ACC112 (cell line): Measurements from ENCODE around the gene SMIM8.
"Not testable (repeated sequence)": the region's sequence is repeated elsewhere in the genome, so short reads cannot be mapped to it uniquely, and the experiment has no call there.

Source experiments
- H2AFZ ChIP-seq: fragments of 200-600 bp; sonication (generic); one replicate; pipeline ENCODE4 v1.6.0; 2017; ENCODE audit warnings: antibody characterized with exemption, low read length; ENCODE audit not compliant: unreplicated experiment
- H3K27ac ChIP-seq: fragments of 200-600 bp; sonication (generic); 2 replicates; pipeline ENCODE4 v1.5.1; 2014; ENCODE audit warnings: low read depth, mild to moderate bottlenecking, antibody characterized with exemption, low read length, moderate library complexity
- H3K27me3 ChIP-seq: fragments of 200-600 bp; sonication (generic); 2 replicates; pipeline ENCODE4 v1.6.1; 2014; ENCODE audit warnings: mild to moderate bottlenecking, antibody characterized with exemption, low read length, moderate library complexity, mixed read lengths; ENCODE audit not compliant: insufficient read depth
- H3K36me3 ChIP-seq: fragments of 200-600 bp; sonication (generic); 2 replicates; pipeline ENCODE4 v1.6.1; 2016; ENCODE audit warnings: mild to moderate bottlenecking, antibody characterized with exemption, low read length, moderate library complexity, mixed read lengths; ENCODE audit not compliant: insufficient read depth
- H3K4me1 ChIP-seq: fragments of 200-600 bp; sonication (generic); one replicate; pipeline ENCODE4 v1.6.1; 2016; ENCODE audit warnings: low read length, mixed read lengths; ENCODE audit not compliant: insufficient read depth, unreplicated experiment, control insufficient read depth
- H3K4me3 ChIP-seq: fragments of 200-600 bp; sonication (generic); 2 replicates; pipeline ENCODE4 v1.5.1; 2014; ENCODE audit warnings: mild to moderate bottlenecking, low read depth, low read length
- H3K79me2 ChIP-seq: fragments of 200-600 bp; sonication (generic); one replicate; pipeline ENCODE4 v1.6.0; 2016; ENCODE audit warnings: low read length; ENCODE audit not compliant: control insufficient read depth, unreplicated experiment, insufficient read depth

SMIM8 gene

DNA sequence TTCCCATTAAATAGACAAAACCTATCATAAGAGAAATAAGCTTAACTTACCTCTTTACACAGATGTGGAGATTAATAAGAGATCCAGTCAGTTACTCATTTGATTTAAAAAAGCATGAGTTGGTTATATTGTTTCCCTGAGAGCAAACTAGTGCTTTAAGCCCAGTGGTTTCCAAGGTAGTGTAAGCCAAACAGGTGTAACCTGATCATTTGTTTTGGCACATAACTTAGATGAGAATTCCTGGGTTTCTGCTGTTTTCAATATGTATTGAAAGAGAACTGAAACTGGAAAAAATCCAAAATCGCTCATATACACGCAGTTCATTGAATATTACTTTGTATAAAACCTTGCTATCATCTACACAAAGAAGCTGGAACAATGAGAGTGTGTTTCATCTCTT lies 30.5 kb upstream of the SMIM8 start:
- H3K79me2 ChIP-seq = no peaks in the 10 kb centered on the region
- H3K4me1 ChIP-seq = peaks cover 3% of the 10 kb centered on the region
- H2AFZ ChIP-seq = no peak overlapping the region
- no peak overlapping the region for H3K27ac ChIP-seq
- H3K27me3 ChIP-seq = peaks cover 74% of the 10 kb centered on the region
- no peaks in the 10 kb centered on the region for H3K36me3 ChIP-seq
- H3K4me3 ChIP-seq = no peak overlapping the region

DNA sequence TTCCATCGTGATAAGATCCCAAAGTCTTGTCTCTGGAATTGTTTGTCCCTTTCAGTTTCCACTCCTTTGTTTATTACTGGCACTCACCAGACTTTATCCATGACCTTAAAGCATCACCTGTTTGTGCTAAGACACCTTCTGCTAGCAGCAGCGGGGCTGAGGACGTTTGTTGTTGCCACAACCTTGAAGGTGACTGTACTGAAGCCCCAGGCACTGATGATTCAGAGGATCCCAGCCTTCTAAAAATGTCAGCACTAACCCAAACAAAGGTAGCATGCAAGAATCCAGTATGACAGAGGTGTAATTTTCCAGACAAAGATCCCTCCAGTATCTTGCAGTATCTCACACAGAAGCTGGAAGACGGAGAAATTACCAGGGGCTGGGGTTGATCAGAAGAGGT lies 28.9 kb upstream of the SMIM8 start:
- no peak overlapping the region for H2AFZ ChIP-seq
- H3K79me2 ChIP-seq = no peaks in the 10 kb centered on the region
- no peak overlapping the region for H3K27ac ChIP-seq
- no peaks in the 10 kb centered on the region for H3K4me1 ChIP-seq
- H3K27me3 ChIP-seq = peaks cover 79% of the 10 kb centered on the region
- no peak overlapping the region for H3K4me3 ChIP-seq
- H3K36me3 ChIP-seq = no peaks in the 10 kb centered on the region

DNA sequence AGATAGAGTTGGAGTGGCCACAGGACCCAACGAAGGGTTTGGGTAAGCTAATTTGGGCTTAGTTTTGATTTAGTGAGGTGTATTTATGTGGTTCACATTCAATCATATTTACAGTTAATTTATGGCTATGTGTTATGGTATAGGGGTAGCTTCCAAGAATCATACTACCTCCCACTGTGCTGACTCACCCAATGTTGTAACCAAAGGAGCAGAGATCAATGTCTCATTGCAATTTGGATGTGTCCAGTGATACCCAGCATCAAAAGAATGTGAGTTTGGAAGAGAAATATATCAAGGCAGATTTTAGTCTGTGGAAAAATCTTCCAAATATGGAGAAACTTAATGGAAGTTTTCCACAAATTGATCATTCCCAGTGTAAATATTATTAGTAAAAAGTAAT lies 25.3 kb upstream of the SMIM8 start:
- Histone ChIP-seq H3K36me3 (no peaks in the 10 kb centered on the region), H3K4me1 (no peaks in the 10 kb centered on the region), H3K79me2 (no peaks in the 10 kb centered on the region), H3K4me3 (no peak overlapping the region), H2AFZ (no peak overlapping the region), H3K27me3 (peaks cover 74% of the 10 kb centered on the region), H3K27ac (no peak overlapping the region)

DNA sequence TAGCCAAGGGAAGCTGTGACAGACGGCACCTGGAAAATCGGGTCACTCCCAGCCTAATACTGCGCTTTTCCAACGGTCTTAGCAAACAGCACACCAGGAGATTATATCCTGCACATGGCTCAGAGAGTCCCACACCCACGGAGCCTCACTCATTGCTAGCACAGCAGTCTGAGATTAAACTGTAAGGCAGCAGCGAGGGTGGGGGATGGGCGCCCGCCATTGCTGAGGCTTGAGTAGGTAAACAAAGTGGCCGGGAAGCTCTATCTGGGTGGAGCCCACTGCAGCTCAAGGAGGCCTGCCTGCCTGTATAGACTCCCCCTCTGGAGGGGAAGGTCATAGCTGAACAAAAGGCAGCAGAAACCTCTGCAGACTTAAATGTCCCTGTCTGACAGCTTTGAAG lies 21.1 kb upstream of the SMIM8 start:
- H3K36me3 ChIP-seq, H2AFZ ChIP-seq, H3K79me2 ChIP-seq, H3K27ac ChIP-seq, H3K4me1 ChIP-seq, H3K4me3 ChIP-seq: not testable (repeated sequence)
- H3K27me3 ChIP-seq = peaks cover 39% of the 10 kb centered on the region

DNA sequence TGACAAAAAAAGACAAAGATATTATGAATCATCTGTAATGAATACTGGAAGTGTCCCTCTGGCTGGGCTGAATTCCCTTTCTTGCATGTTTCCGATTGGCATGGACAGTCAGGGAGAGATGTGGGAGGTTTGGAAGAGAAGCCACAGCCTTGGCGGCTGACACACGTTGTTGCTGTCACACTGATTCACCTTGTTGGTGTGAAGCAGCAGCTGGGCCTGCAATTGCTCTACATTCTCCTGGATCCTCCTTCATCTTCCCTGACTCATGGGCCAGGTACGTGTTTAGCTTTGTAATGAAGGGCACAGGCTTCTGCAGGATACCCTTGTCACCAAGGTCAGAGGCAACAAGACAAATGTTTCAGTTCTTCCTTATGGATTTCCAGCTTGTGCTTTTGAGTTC lies 13.4 kb upstream of the SMIM8 start:
- H3K27me3 ChIP-seq = peaks cover 53% of the 10 kb centered on the region
- H2AFZ ChIP-seq = no peak overlapping the region
- no peak overlapping the region for H3K4me3 ChIP-seq
- no peaks in the 10 kb centered on the region for H3K36me3 ChIP-seq
- no peaks in the 10 kb centered on the region for H3K79me2 ChIP-seq
- H3K27ac ChIP-seq = no peak overlapping the region
- no peaks in the 10 kb centered on the region for H3K4me1 ChIP-seq

DNA sequence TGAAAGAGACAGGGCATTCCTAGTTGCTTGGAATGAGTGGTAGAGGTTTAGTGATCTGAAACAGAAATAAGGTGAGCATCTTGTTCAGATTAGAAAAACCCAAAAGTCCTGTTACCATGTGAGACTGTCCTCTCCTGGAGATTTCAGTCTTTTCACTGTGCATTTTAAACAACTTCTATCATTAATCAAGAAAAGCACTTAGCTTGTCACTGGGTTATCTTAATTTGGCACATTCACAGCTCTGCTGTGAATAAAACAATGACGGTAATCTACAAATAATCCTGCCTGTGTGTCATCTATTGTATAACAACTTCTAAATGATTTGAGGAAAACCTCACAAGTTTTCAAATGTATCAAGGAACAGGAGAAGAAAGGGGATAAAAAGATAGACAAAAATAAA lies 9.5 kb upstream of the SMIM8 start:
- no peak overlapping the region for H2AFZ ChIP-seq
- no peaks in the 10 kb centered on the region for H3K36me3 ChIP-seq
- no peak overlapping the region for H3K4me3 ChIP-seq
- no peak overlapping the region for H3K27ac ChIP-seq
- H3K4me1 ChIP-seq = no peaks in the 10 kb centered on the region
- no peaks in the 10 kb centered on the region for H3K79me2 ChIP-seq
- H3K27me3 ChIP-seq = peaks cover 81% of the 10 kb centered on the region

DNA sequence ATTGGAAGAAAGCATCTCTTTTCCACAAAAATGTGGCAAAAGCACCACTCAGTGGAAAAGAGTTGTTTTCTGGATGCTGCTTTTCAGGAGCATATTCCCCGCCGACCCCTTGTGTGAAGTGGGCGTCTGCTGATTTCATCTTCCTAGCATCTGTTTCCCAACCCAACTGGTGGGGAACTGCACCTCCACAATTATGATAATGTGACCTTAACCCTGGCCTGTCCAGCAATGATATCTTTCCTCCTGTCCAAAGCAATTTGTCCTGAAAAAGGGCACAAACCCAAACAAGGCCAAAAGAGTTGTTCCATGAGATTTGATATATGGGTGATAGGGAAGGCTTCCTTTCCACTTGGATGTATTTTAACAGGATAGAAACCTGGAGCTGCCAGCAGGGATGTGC lies 7.3 kb upstream of the SMIM8 start:
- Histone ChIP-seq H3K4me3 (no peak overlapping the region), H3K79me2 (no peaks in the 10 kb centered on the region), H2AFZ (no peak overlapping the region), H3K4me1 (no peaks in the 10 kb centered on the region), H3K27me3 (peaks cover 66% of the 10 kb centered on the region), H3K27ac (no peak overlapping the region), H3K36me3 (no peaks in the 10 kb centered on the region)

DNA sequence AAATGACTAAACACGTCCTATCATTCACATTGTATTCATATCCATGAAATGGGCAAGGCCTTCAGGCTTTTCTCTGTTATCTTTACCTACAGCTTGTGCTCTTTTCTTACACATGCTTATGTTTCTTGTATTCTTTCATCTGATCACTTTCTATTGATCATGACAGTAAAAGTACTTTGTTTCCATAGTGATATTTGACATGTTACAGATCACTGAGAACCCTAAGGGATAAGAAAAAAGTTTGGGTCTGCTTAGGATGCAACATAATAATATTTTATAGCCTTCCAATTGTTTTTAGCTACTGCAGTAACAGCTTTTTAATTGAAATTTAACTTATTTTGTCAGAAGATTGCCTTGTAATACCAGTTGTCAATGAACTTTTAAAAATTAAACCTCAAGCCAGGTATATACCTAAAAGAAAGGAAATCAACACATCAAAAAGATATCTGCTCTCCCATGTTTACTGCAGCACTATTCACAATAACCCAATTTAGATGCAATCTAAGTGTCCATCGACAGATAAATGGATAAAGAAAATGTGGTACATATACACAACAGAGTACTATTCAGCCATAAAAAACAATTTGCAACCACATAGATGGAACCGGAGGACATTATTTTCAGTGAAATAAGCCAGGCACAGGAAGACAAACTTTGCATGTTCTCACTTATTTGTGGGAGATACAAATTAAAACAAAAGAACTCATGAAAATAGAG lies 3.0 kb upstream of the SMIM8 start:
- H3K4me3 ChIP-seq = no peak overlapping the region
- H3K4me1 ChIP-seq = no peaks in the 10 kb centered on the region
- H3K27me3 ChIP-seq = peaks cover 23% of the 10 kb centered on the region
- H3K79me2 ChIP-seq = peaks cover 4% of the 10 kb centered on the region
- no peaks in the 10 kb centered on the region for H3K36me3 ChIP-seq
- no peak overlapping the region for H2AFZ ChIP-seq
- no peak overlapping the region for H3K27ac ChIP-seq

DNA sequence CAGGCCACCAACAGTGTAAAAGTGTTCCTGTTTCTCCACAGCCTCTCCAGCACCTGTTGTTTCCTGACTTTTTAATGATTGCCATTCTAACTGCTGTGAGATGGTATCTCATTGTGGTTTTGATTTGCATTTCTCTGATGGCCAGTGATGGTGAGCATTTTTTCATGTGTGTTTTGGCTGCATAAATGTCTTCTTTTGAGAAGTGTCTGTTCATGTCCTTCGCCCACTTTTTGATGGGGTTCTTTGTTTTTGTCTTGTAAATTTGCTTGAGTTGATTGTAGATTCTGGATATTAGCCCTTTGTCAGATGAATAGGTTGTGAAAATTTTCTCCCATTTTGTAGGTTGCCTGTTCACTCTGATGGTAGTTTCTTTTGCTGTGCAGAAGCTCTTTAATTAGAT lies 1.5 kb downstream of the SMIM8 start:
- not testable (repeated sequence) for H2AFZ ChIP-seq, H3K36me3 ChIP-seq, H3K27me3 ChIP-seq, H3K79me2 ChIP-seq, H3K27ac ChIP-seq, H3K4me1 ChIP-seq, H3K4me3 ChIP-seq

DNA sequence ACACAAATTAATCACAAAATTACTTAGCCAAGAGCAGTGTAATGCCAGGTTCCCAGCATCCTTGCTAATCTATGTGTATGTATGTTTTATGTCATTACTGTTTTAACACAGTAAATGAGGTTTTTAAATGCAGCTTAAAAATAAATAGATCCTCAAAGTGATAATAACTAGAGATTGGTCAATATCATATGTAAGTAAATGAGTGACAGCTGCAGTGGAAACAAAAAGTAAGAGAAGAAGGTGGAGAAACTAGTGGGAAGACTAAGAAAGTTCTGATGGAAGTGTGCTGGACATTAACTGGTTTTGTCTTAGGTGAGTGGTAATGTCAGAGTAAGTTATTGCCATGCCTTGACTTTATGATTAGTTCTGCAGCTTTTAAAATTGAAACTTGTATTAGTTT lies 8.6 kb downstream of the SMIM8 start:
- Histone ChIP-seq H3K36me3 (no peaks in the 10 kb centered on the region), H2AFZ (no peak overlapping the region), H3K27ac (no peak overlapping the region), H3K4me1 (no peaks in the 10 kb centered on the region), H3K79me2 (peaks cover 6% of the 10 kb centered on the region), H3K4me3 (no peak overlapping the region), H3K27me3 (no peaks in the 10 kb centered on the region)

DNA sequence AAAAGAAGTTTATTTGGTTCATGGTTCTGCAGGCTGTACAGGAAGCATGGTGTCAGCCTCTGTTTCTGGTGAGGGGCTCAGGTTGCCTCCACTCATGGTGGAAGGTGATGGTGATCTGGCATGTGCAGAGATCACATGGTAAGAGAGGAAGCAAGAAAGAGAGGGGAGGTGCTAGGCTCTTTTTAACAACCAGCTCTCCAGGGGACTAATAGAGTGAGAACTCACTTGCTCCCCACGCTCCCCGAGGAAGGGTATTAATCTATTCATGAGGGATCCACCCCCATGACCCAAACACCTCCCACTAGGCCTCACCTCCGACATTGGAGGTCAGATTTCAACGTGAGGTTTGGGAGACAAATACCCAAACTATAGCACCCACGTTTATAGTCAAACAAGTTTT lies 10.6 kb downstream of the SMIM8 start:
- H3K79me2 ChIP-seq = peaks cover 6% of the 10 kb centered on the region
- no peaks in the 10 kb centered on the region for H3K4me1 ChIP-seq
- H3K36me3 ChIP-seq = no peaks in the 10 kb centered on the region
- H3K27ac ChIP-seq = no peak overlapping the region
- H2AFZ ChIP-seq = no peak overlapping the region
- no peak overlapping the region for H3K4me3 ChIP-seq
- no peaks in the 10 kb centered on the region for H3K27me3 ChIP-seq
